Fibroblast of skin of left quadriceps (primary cell): Measurements from ENCODE around the gene INPP5K.

ENCODE experiments used
- DNase-seq, 2 experiments: peaks; one replicate each; pipeline ENCODE4 v3.0.0-alpha.2; 2013; ENCODE audit warnings: low read depth in 2 of 2

Gene INPP5K

DNA sequence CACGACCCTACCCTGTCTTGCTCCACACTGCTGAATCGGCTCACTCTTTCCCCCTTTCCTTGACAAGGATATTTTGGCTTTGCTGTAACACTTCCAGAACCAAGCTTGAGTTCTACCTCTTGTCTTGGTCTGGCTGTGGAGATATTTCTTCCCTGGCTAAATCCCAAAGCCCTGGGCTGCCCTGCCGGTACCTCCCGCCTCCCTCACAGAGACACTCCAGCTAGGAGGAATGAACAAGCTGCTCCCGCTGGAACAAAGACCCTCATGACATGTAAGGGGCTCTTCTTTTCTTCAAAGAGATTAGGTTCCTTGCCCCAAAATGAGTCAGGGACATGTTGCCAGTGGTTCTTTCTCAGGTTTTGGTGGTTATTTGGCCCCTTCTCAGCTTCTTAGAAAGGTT, 10.8 kb downstream of the INPP5K start:
- no peak for DNase-seq

DNA sequence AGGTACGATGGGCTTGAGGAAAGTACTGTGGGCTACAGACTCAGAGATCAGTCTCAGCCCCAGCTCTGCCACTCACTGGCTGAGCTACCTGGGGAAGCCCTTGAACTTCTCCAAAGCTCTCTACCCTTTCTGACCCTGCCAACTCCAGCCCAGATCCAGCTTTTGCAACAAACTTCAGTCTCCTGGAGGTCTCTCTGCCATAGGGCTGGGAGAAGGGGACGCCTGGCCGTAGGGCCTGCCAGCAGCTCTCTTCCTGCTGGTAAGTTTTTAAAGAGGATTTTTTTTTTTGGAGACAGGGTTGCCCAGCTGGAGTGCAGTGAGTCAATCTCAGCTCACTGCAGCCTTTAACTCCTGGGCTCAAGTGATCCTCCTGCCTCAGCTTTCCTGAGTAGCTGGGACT, 11.5 kb downstream of the INPP5K start:
- DNase-seq, result no peak

DNA sequence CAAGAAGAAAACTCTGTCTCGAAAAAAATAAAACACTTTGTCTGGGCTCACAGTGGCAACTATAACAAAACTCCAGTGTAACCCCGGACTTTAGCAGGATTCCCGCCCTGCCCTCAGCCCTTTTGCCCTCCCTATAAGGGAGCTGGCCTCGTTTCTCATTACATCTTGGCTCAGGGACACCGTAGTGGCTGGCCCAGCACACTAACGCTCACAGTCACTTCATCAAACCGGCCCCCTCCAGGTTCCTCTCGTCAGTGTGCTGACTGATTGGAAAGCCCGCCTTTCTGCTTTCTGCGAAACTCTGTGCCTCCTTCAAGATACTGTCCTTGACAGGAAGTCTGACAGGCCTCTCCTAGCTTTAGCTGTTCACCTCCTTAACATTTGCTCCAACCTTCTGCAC, 12.7 kb downstream of the INPP5K start:
- no peak for DNase-seq

DNA sequence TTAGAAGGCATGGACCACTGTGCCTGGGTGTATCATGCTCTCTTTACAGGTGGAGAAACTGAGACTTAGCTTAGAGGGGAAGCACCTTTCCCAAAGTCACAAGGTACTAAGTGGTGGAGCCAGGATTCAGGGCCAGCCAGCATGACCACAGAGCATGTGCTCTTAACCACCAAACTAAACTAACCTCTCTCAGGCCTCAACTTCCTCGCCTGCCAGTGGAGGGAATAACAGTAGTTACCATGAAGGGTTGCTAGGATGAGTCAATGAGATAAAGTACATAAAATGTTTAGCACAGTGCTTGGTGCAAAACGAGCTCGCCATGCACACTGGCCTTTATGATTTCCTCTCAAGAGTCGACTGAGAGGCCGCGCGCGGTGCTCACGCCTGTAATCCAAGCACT, 17.5 kb downstream of the INPP5K start:
- no peak for DNase-seq

DNA sequence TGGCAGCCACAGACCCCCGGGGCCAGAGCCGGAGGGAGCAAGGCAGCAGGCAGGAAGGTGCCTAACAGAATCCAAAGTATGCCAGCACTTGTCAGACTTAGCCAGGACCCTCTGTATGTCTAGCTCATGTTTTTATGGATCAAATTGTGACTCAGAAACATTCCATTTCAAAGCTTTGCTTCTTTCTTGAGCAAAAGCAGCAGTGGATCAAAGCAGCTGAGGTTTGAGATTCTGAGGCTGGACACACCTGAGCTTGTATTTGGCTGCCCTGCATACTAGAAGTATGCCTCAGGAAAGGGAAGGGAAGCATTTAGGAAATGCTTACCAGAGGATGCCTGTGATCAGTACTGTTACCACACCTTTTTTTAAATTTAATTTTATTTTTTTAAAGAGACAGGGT, 18.2 kb downstream of the INPP5K start:
- no peak for DNase-seq

DNA sequence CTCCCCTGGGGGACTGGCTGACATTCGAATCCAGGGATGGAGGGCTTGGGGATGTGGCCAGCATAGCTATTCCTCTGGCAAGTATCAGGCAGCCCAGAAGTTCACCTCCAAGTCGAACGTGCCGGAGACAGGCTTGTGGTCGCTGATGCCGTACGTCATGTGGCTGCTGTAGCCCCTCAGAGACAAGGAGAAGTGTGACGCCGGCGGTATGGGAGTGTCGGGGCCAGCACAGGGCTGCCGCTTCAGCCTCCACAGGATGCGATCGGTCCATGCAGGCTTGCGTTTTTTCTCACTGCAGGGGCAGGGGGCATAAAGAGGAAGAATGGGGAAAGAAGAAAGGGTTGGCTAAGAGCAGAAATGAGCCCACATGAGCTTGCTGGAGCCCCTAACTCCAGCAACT, 18.6 kb downstream of the INPP5K start:
- DNase-seq, result no peak

DNA sequence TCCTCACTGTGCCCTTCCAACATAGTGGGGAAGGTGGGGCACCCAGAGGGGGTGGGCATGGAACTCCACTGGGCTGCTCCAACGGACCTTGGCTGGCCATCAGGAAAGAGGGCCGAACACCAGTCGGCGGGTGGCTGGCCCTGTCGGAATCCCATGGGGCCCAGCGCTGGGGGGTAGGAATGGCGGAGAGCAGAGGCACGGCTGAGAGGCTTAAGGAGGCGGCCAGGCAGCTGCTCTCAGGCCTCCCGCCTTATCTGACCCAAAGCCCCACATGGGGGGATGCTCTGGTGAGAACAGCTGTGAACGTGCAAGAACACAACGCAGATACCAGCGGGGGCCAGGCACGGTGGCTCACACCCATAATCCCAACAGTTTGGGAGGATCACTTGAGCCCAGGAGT, 19.5 kb downstream of the INPP5K start:
- DNase-seq, result no peak

DNA sequence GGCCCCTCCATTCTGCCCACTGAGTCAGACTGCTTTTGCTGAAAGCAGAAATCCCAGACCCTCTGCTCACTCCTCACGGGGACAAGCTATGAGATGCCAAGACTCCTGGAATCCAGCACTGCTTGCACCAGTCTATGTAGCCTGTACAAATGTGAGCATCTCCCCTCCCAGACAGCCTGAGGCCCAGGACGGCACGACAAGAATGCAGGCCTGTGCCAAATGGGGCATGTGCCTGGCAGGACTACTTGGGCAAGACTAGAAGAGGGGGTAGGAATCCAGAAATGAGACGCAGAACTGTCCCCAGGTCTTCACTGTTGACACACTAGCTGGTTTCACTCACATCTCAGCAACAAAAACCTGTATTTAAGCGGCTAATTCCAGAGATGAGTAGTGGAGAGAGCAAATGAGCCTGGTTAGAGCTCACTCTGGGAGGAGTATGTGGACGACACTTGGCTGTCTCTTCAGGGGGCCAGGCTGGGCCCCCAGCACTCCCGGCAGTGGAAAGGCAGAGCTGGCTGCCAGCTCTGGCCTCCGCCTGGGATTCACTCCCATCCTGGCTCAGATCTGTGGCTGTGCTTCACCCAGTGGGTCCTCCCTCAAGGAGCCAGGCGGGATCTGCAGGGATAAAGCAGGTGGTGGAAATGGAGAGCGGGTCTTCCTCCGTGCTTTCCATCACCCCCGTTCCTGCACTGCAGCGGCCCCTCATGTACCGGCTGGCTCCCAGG, 21.0 kb downstream of the INPP5K start:
- DNase-seq, result no peak

DNA sequence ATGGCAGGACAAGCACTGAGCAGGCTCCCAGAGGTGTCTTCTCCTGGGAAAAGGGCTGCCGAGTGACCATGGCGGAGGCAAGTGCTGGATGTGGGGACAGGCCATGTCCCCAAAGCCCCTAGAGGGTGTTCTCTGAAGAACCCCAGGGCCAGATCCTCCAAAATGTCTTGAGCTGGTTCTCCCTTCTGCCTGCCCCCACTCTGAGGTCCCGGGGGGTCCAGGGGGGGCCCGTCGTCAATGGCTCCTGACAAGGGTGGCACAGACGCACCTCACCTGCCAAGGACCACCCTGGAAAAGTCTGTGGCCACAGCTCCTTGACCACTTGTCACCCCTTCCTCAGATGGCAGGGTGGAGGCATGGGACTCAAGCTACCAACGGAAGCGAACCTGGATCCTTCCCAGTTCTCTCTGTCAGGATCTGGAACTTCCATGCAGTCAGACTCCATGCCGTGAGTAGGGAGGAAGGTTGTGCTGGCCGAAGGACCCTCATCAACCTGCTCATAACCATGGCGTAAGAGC, 21.6 kb downstream of the INPP5K start:
- no peak for DNase-seq

DNA sequence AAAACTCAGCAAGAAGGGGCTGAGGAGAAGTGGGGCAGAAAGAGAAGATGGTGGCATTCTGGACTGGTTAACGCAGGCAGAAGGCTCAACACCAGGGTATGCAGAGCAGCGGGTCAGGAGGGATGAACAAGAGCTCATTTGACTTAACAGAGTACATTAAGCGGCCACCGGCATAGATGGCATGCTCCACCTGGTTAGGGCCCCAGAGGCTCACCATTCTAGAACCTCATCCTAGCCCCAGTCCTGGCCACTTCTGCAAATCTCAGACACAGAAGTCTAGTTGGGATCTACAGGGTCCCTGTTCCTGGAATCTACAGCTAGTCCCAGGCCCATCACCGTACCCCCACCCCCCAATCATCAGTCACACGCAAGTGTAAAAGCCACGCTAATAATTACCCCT, 22.2 kb downstream of the INPP5K start:
- DNase-seq, result no peak

DNA sequence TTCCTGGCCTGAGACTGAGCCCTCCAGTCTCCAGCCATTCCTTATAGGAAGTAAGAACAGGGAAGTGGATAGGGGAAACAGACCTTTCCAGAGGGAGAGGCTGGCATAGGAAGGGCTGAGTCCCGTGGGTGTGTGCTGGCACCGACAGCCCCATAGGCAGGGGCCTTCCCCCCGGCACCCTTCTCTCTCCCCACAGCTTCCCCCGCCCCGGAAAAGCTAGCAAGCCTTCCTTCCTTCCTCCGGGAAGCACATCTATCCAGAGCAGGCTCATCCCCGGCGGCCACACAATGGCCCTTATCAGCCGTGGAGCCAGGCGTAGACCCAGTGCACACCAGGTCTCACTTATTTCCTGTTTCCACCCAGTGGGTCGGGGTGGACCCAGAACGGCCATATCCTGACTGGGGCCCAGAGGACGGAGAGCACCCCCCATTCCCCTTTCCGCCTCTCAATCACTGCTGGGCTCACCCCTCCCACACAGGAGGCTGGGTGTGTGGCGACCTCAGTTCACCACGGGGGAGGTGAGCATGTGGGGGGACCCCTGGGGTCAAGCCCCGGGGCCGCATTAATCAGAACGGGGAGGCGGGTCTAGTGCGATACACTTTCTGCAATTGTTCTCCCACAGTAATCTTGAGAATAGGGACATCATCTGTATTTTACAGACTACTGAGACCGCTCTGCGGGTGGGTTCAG, 23.0 kb downstream of the INPP5K start:
- no peak for DNase-seq

DNA sequence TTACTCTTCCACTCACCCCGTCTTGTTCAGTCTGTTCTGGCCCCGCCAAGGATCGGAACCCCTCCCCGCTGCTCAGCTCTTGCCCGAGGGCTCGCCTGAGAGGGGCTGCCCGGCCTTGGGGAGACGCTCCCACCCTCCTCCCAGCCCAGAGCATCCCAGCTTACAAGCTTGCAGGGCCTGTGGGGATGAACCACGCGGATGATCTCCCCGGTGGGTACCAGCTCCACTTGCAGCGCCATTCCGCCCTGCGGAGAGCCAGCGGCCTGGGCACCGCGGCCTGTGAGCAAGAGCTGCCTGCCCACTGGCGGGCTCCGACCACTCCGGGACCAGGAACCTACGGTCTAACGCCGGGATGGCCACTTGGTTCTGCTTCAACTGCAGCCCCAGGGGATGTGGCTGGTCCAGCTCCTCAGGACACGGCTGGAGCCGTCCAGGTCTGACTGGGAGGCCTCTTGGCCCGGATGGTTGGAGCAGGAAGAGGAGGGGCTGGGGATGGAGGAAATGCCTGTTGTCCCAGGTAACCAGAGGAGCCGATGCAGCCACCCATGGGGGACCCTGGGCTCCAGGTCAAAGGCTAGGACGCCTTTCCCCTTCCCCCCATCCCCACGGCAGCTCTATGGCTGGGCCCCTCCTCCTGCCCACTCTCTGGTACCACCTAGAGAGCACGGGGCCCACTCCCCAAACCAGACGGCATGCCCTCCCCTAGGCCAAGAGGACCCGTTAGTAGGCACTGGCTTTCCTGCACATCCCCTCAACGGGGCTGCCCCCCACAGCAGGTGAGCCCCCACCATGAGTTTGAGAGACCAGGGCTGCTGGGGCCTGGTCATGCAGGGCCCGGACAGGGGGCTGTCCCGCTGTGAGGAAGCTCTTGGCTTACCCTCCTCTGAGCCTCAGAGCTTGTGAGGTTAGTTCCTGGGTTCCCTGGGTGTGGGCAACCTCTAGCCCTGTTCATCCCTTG, 23.9 kb downstream of the INPP5K start, which contains the start of gene MYO1C:
TSS of gene MYO1C (minus strand) at position 438 of the 958 bp plus-strand sequence. CDS start at position 239, 199 bp downstream.
- no peak for DNase-seq

DNA sequence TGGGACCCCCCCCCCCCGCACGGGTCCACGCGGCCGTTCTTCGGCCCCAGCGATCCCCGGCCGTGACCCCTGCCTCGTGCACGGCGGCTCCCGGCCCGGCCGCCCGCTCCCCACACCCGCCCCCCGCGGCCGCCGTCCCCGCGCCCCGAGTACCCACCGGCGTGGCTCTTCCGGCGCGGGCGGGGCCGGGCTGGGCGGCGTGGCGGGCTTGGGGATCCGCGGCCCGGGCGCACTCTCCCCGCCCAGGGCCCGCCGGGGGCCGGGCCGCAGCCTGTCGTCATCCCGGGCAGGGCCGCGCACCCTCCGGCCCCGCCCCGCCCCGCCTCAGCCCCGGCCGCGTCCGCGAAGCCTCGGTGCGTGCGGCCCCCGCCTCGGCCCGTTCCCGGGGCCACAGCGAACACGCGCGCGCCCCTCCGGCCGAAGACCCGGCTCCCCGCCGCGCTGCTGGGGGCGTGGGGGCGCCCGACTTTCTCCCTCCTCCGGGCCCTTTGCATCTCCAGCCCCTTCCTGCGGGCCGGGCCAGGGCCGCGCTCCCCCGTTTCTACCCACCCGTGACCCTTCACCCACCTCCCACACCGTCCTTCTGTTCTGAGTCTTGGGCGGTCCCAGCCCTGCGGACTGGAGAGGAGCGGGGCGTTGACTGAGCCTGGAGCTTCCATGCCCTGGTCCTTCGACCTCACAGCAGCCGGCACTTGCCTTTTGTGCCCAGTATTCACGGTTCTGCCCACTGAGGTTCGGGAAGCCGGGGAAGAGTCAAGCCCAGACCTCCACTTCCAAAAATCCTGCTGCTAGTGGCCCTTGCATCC, 24.8 kb downstream of the INPP5K start:
- DNase-seq, result no peak

DNA sequence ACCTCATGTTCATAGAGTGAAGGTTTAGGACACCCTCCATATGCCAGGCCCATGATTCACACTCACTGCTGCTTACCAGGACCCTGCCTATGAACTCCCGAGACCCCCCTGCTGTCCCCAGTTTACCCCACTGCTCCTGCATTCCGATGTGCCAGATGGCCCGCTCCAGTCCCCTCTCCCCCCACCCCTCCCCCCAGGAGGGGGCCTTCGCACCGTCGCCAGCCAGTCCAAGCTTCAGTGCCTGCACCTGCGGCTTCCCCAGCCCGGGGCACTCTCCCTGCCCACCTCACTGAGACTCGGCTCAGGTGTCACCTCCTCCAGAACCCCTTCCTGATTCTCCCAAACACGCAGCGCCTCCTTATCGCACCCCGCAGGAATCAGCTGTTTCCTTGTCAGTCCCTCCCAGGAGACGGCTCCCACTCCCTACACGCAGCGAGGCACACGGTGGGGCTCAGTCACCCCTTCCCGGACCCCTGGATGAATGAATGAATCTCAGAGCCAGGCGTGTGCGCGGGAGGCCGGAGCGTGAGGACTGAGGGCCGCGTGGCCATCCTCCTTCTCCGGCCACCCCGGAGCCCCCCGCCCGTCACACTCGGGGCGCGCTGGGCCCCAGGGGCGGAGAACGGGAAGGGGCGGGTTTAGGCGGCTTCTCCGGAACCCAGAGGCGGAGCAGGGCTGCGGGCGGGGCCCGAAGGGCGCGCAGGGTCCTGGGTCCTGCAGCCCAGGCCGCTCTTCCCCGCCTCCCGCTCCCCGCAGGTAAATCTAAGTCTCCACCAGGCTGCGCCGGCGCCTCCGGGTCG, 25.6 kb downstream of the INPP5K start:
- DNase-seq, result no peak

DNA sequence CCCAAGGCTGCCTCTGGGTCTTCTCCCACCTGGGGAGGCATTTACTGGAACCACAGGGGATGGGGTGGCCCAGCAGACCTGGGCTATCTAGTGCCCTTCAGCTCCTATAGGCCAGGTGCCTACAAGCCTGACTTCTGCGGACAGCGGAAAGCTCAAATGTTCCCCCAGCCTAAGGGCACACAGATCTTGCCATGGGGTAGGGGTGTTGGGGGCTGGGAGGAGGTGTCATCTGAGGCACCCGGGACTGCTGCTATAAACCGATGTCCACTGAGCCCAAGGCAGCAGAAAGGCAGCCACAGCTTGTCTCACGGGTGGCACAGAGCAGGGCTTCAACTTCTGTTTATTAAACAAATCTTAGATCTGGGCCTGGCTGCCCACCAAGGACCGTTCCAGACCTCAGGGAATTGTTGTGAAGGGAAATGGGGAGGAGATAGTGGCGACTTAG, 27.6 kb downstream of the INPP5K start:
- DNase-seq, result no peak

DNA sequence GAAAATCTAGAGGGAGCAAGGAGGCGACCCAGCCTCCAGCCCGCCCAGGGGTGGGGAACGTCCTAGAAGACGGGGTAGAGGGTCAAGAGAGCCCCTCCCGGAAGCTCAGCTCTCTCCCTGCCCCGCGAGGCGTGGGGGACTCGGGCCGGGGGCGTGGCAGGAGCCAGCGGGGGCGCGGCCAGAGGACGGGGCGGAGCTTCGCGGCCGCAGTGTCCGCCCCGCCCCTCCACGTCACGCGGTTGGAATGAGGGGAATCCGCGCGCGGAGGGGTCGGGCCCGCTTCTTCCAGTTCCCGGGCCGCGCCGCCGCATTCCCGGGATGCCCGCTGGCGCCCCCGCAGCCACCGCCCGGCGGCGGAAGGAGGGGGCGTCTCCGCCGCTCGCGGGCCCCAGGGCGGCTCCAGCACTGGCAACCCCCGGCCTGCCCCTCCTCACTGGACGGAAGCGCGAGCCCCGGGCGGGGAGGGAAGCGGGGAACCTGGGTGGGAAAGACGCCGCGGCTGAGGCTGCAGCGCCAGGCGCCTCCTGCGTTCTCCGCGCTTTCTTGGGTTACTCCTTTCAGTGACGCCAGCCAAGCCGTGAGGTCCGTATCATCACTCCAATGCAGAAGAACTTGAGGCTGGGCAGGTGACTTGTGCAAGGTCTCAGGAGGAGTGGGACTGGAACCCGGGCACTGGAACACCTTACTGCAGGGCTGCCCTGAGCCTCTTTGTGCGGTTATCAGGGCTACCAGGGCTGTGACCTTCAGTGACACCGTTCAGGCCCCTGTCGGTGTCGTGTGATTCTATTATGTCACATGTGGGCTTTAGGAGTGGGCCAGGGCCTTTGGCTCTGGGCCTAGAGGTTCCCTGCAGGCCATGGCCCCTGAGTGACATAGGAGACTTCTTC, 28.2 kb downstream of the INPP5K start:
- peak; percentile 81 to 82 for DNase-seq

DNA sequence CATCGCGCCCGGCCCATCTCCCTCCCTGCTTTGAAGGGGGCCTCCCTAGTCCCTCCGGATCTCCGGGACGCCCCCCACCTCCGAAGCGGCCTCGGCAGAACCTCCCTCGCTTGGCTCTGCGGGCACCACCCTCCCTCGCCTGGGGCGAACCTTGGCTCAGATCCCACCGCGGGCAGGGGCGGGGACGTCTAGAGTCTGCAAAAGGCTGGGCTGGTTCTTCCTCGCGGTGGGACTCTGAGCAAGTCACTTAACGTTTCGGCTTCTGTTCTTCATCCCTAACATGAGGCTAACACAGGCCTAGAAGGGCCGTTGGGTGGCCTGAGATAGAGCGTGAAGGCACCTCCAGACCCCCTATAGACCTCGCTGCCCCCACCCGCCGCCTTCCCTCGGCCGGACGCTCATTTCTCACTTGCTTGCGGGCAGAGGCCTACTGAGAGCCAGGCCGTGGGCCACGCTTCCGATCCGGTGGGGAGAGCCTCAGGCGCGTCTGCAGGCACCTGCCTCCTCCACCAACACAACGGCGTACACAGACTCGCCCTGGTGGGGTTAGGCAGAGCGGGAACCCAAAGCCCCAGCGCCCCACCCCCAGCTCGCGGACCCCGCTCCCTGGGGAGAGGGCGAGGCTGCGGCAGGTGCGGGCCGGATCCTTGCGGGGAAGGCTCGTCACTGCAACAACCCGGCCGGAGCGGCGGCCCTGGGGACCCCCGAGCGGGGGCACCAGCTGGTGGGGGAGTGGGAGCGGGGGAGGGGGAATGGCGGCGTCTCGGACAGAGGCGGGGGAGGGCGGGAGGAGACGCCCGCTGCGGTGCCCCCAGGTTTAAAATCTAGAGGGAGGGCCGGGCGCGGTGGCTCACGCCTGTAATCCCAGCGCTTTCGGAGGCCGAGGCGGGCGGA, 29.4 kb downstream of the INPP5K start:
- no peak for DNase-seq
